Smooth muscle cell (in vitro differentiated cells): ENCODE results near the gene MFSD8. TPM values are rescaled to one million over a fixed set of nuclear protein-coding genes. Genes with fewer than 3 reads are reported as not detected.
"Not testable (repeated sequence)": the region's sequence is repeated elsewhere in the genome, so short reads cannot be mapped to it uniquely, and the experiment has no call there.

Experiments used
- DNase-seq: peaks from one replicate; lab custom pipeline; 2025; ENCODE audit not compliant: unreplicated experiment; lab: John Stamatoyannopoulos, UW
- H2AFZ ChIP-seq: fragments of 200-600 bp; sonication (generic); 2 replicates; pipeline ENCODE4 v1.6.0; 2016; ENCODE audit warnings: antibody characterized with exemption, low read depth, mild to moderate bottlenecking
- H3F3A ChIP-seq: fragments of 200-600 bp; sonication (generic); 2 replicates; pipeline ENCODE4 v1.6.0; 2017; ENCODE audit warnings: antibody characterized with exemption, low read depth
- H3K27ac ChIP-seq: fragments of 200-600 bp; sonication (generic); 2 replicates; pipeline ENCODE4 v1.5.1; 2016; ENCODE audit warnings: low read depth, mild to moderate bottlenecking
- H3K27me3 ChIP-seq: fragments of 200-600 bp; sonication (generic); 2 replicates; pipeline ENCODE4 v1.6.1; 2016; ENCODE audit warnings: low read depth, mild to moderate bottlenecking
- H3K36me3 ChIP-seq: fragments of 200-600 bp; sonication (generic); 2 replicates; pipeline ENCODE4 v1.5.1; 2016; ENCODE audit warnings: low read depth
- H3K4me1 ChIP-seq: fragments of 200-600 bp; sonication (generic); 2 replicates; pipeline ENCODE4 v1.5.1; 2016; ENCODE audit warnings: low read depth
- H3K4me2 ChIP-seq: fragments of 200-600 bp; sonication (generic); 2 replicates; pipeline ENCODE4 v1.6.0; 2016; ENCODE audit warnings: mild to moderate bottlenecking
- H3K4me3 ChIP-seq: fragments of 200-600 bp; sonication (generic); 2 replicates; pipeline ENCODE4 v1.5.1; 2016; ENCODE audit warnings: mild to moderate bottlenecking
- H3K79me2 ChIP-seq: fragments of 200-600 bp; sonication (generic); 2 replicates; pipeline ENCODE4 v1.6.0; 2016; ENCODE audit warnings: low read depth, mild to moderate bottlenecking
- H3K9ac ChIP-seq: fragments of 200-600 bp; sonication (generic); 2 replicates; pipeline ENCODE4 v1.6.0; 2016; ENCODE audit warnings: low read depth
- H3K9me3 ChIP-seq: fragments of 200-600 bp; sonication (generic); replicated peaks from 2 replicates; pipeline ENCODE4 v1.5.1; 2016; ENCODE audit warnings: low read depth
- H4K20me1 ChIP-seq: fragments of 200-600 bp; sonication (generic); 2 replicates; pipeline ENCODE4 v1.6.0; 2016; ENCODE audit warnings: low read depth
- WGBS: methylation state at CpG from one replicate; pipeline ENCODE4 v1.1.7; 2016; ENCODE audit warnings: low lambda C conversion rate; 5-methylcytosine and 5-hydroxymethylcytosine counted together
- polyA plus RNA-seq: library from polyadenylated mRNA; unstranded; fragments of >200 nt; fragmentation: Nextera tagmentation; extraction: Ambion mirVana; gene quantifications from 2 replicates; pipeline ENCODE4 v1.2.1, GENCODE V29; 2016
- total RNA-seq: library from RNA; depleted of rRNA; stranded (reverse); fragments of >200 nt; gene quantifications from 2 replicates; pipeline ENCODE4 v1.2.3, GENCODE V29; 2014
- TF ChIP-seq, protein P1 (sequence below): fragments of 200-600 bp; sonication (generic); IDR thresholded peaks from 2 replicates; pipeline ENCODE4 v1.5.1; 2017; ENCODE audit warnings: borderline replicate concordance, mild to moderate bottlenecking, antibody characterized with exemption; ENCODE audit not compliant: insufficient read depth, poor library complexity, severe bottlenecking

MFSD8 gene
- total and polyA plus RNA-seq, 2 experiments from 2014 or later, result 8.2 to 21.0 TPM

DNA sequence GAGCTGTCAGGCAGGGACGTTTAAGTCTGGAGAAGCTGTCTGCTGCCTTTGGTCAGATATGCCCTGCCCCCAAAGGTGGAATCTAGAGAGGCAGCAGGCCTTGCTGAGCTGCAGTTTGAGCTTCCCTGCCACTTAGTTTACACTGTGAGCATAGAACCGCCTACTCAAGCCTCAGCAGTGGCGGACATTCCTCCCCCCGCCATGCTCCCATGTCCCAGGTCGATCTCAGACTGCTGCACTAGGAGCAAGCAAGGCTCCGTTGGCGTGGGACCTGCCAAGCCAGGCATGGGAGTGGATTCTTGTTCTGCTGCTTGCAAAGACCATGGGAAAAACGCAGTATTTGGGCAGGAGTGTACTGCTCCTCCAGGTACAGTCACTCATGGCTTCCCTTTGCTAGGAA lies 59.9 kb downstream of the MFSD8 start:
- Histone ChIP-seq H3K9me3 (no peaks in the 10 kb centered on the region), H3K27me3 (no peaks in the 10 kb centered on the region), H3F3A (no peaks in the 10 kb centered on the region), H3K4me3 (no peak overlapping the region), H3K9ac (no peak overlapping the region), H3K4me2 (no peak overlapping the region), H3K36me3 (no peaks in the 10 kb centered on the region), H2AFZ (no peak overlapping the region), H3K79me2 (no peaks in the 10 kb centered on the region), H4K20me1 (no peaks in the 10 kb centered on the region), H3K4me1 (no peaks in the 10 kb centered on the region), H3K27ac (no peak overlapping the region)
- TF ChIP-seq, protein P1, sequence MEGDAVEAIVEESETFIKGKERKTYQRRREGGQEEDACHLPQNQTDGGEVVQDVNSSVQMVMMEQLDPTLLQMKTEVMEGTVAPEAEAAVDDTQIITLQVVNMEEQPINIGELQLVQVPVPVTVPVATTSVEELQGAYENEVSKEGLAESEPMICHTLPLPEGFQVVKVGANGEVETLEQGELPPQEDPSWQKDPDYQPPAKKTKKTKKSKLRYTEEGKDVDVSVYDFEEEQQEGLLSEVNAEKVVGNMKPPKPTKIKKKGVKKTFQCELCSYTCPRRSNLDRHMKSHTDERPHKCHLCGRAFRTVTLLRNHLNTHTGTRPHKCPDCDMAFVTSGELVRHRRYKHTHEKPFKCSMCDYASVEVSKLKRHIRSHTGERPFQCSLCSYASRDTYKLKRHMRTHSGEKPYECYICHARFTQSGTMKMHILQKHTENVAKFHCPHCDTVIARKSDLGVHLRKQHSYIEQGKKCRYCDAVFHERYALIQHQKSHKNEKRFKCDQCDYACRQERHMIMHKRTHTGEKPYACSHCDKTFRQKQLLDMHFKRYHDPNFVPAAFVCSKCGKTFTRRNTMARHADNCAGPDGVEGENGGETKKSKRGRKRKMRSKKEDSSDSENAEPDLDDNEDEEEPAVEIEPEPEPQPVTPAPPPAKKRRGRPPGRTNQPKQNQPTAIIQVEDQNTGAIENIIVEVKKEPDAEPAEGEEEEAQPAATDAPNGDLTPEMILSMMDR, result no peak
- 85% methylated on average over 8 of the region's 8 CpGs for WGBS
- DNase-seq, result no peak

DNA sequence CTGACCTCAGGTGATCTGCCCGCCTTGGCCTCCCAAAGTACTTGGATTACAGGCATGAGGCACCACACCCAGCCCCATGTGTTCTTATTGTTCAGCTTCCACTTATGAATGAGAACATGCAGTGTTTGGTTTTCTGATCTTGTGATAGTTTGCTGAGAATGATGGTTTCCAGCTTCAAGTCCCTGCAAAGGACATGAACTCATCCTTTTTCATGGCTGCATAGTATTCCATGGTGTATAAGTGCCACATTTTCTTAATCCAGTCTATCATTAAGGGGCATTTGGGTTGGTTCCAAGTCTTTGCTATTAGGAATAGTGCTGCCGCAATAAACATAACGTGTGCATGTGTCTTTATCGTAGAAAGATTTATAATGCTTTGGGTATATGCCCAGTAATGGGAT lies 65.3 kb downstream of the MFSD8 start:
- WGBS, result 100% methylated on average over 4 of the region's 4 CpGs
- H3K4me3 ChIP-seq, H3K9me3 ChIP-seq, DNase-seq, H3K27me3 ChIP-seq, H3K9ac ChIP-seq, H3K4me1 ChIP-seq, H2AFZ ChIP-seq, H4K20me1 ChIP-seq, H3F3A ChIP-seq, H3K36me3 ChIP-seq, H3K4me2 ChIP-seq, H3K27ac ChIP-seq, H3K79me2 ChIP-seq: not testable (repeated sequence)

DNA sequence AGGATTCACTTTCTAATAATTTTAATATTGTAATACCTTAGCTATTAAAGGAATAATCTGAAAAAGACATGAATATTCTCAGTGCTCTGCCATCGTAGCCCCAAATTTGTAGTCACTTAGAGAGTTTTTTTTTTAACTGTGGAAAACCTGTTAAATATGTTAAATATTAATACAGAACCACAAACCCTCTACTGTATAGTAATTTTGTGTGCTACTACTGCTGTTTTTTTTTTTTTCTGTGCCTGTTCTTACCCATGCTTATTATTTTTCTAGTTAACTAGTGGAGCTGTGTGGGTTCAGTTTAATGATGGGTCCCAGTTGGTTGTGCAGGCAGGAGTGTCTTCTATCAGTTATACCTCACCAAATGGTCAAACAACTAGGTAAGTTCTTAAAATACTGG lies 68.4 kb downstream of the MFSD8 start:
- H3K4me2 ChIP-seq, result no peak overlapping the region
- no peaks in the 10 kb centered on the region for H3K9me3 ChIP-seq
- H3K4me1 ChIP-seq, result no peaks in the 10 kb centered on the region
- no peaks in the 10 kb centered on the region for H3F3A ChIP-seq
- DNase-seq, result no peak
- TF ChIP-seq, protein P1, result no peak
- no peak overlapping the region for H3K4me3 ChIP-seq
- 100% methylated on average over 1 of the region's 1 CpG for WGBS
- H3K27me3 ChIP-seq, result no peaks in the 10 kb centered on the region
- no peaks in the 10 kb centered on the region for H4K20me1 ChIP-seq
- no peak overlapping the region for H3K9ac ChIP-seq
- H3K79me2 ChIP-seq, result no peaks in the 10 kb centered on the region
- no peak overlapping the region for H3K27ac ChIP-seq
- H3K36me3 ChIP-seq, result peaks cover 10% of the 10 kb centered on the region
- no peak overlapping the region for H2AFZ ChIP-seq

DNA sequence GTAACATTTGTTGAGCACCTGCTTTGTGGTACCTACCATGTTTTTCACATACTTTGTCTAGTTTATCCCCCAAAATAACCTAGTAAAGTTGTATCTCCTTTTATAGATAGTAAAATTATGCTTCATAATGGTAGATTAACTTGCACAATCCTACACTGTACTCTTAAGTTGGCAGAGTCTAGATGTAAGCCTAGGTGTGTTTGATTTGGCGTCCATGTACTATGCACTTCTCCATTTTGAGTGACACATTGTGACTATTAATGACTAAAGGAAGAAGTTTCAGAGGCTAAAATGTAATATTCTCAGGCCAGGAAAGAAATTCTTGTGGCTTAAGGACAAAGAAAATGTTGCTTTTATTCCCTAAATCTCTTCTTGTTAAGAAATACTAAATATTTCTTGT lies 68.9 kb downstream of the MFSD8 start:
- H3K9ac ChIP-seq, result no peak overlapping the region

More for the DNA sequence above, 68.9 kb downstream of the MFSD8 start:
- no peaks in the 10 kb centered on the region for H3F3A ChIP-seq
- DNase-seq, result no peak
- H3K4me2 ChIP-seq, result no peak overlapping the region
- no peaks in the 10 kb centered on the region for H3K4me1 ChIP-seq
- H3K79me2 ChIP-seq, result no peaks in the 10 kb centered on the region
- H3K4me3 ChIP-seq, result no peak overlapping the region
- WGBS, result 93% methylated on average over 1 of the region's 1 CpG
- H3K27me3 ChIP-seq, result no peaks in the 10 kb centered on the region
- no peaks in the 10 kb centered on the region for H4K20me1 ChIP-seq
- H3K27ac ChIP-seq, result no peak overlapping the region
- peaks cover 10% of the 10 kb centered on the region for H3K36me3 ChIP-seq
- H2AFZ ChIP-seq, result no peak overlapping the region
- H3K9me3 ChIP-seq, result no peaks in the 10 kb centered on the region
- TF ChIP-seq, protein P1, result no peak
